Measurements from ENCODE around the gene UGT2B15. TPM values are rescaled to one million over a fixed set of nuclear protein-coding genes. Genes with fewer than 3 reads are reported as not detected.

Gene UGT2B15
- total RNA-seq, 4 donors from 2014 or later = not detected

GRCh38 chr4:68613752-68614151 is 56.7 kb downstream of the UGT2B15 start:
- intact Hi-C loops (cut with DNase I) = no loop called here
- H3K27me3 ChIP-seq = no peaks in the 10 kb centered on the region
- no peaks in the 10 kb centered on the region for H3K4me1 ChIP-seq
- WGBS = no CpG with 5 or more reads among the region's 1 CpG
- no peak for DNase-seq (ENCODE audit: extremely low spot score)
- no peak overlapping the region for H3K27ac ChIP-seq (replicated peaks in 1 of 4)
- no peaks in the 10 kb centered on the region for H3K9me3 ChIP-seq
- TF ChIP-seq POLR2AphosphoS5 (IDR thresholded peaks at IDR 0.05) (no peak), CTCF (IDR thresholded peaks at IDR 0.05) (no peak), POLR2A (IDR thresholded peaks at IDR 0.05; ENCODE audit: low read depth) (no peak), EP300 (IDR thresholded peaks at IDR 0.05) (no peak)
- no peak overlapping the region for H3K4me3 ChIP-seq
- no peaks in the 10 kb centered on the region for H3K36me3 ChIP-seq

GRCh38 chr4:68606240-68606639 is 64.2 kb downstream of the UGT2B15 start:
- no peak for DNase-seq (ENCODE audit: extremely low spot score)
- H3K4me3 ChIP-seq = no peak overlapping the region
- no peaks in the 10 kb centered on the region for H3K27me3 ChIP-seq
- no peak for TF ChIP-seq CTCF (IDR thresholded peaks at IDR 0.05)
- TF ChIP-seq POLR2A (IDR thresholded peaks at IDR 0.05; ENCODE audit: low read depth) = no peak
- no peak for TF ChIP-seq POLR2AphosphoS5 (IDR thresholded peaks at IDR 0.05)
- TF ChIP-seq EP300 (IDR thresholded peaks at IDR 0.05) = no peak
- H3K36me3 ChIP-seq = no peaks in the 10 kb centered on the region
- H3K4me1 ChIP-seq = no peaks in the 10 kb centered on the region
- H3K9me3 ChIP-seq = no peaks in the 10 kb centered on the region
- H3K27ac ChIP-seq (replicated peaks in 1 of 4) = no peak overlapping the region
- no CpG with 5 or more reads among the region's 1 CpG for WGBS
- intact Hi-C loops (cut with DNase I) = no loop called here

- Histone ChIP-seq H3K36me3 (no peaks in the 10 kb centered on the region), H3K4me3 (no peak overlapping the region), H3K9me3 (no peaks in the 10 kb centered on the region), H3K4me1 (no peaks in the 10 kb centered on the region), H3K27me3 (no peaks in the 10 kb centered on the region), H3K27ac (replicated peaks in 1 of 4) (no peak overlapping the region)
- TF ChIP-seq EP300 (IDR thresholded peaks at IDR 0.05) (no peak), CTCF (IDR thresholded peaks at IDR 0.05) (no peak), POLR2A (IDR thresholded peaks at IDR 0.05; ENCODE audit: low read depth) (no peak), POLR2AphosphoS5 (IDR thresholded peaks at IDR 0.05) (no peak)
- no CpG with 5 or more reads among the region's 3 CpGs for WGBS
- DNase-seq (ENCODE audit: extremely low spot score) = no peak
- intact Hi-C loops (cut with DNase I) = no loop called here
These were observed 71.3 kb downstream of the UGT2B15 start for GRCh38 chr4:68599150-68599549.

GRCh38 chr4:68597482-68597881 is 73.0 kb downstream of the UGT2B15 start:
- intact Hi-C loops (cut with DNase I) = no loop called here
- Histone ChIP-seq H3K9me3 (no peaks in the 10 kb centered on the region), H3K4me3 (no peak overlapping the region), H3K4me1 (no peaks in the 10 kb centered on the region), H3K36me3 (no peaks in the 10 kb centered on the region), H3K27me3 (no peaks in the 10 kb centered on the region), H3K27ac (replicated peaks in 1 of 4) (no peak overlapping the region)
- no peak for TF ChIP-seq EP300 (IDR thresholded peaks at IDR 0.05)
- TF ChIP-seq POLR2AphosphoS5 (IDR thresholded peaks at IDR 0.05) = no peak
- TF ChIP-seq CTCF (IDR thresholded peaks at IDR 0.05) = no peak
- TF ChIP-seq POLR2A (IDR thresholded peaks at IDR 0.05; ENCODE audit: low read depth) = no peak
- DNase-seq (ENCODE audit: extremely low spot score) = no peak
- WGBS = no CpG with 5 or more reads among the region's 2 CpGs

Other genes starting within 250 kb of the UGT2B15 start
- gene TMPRSS11E, start 223.2 kb downstream of the UGT2B15 start, total RNA-seq = under 1 TPM in 1 of 4 donors, not detected in 3; 0.42 TPM
- not detected for gene UGT2B17, start 94.3 kb downstream of the UGT2B15 start, total RNA-seq
- gene UGT2B10, start 145.3 kb upstream of the UGT2B15 start, total RNA-seq = not detected